Neural cell (in vitro differentiated cells): ENCODE data around the gene ATP5ME. TPM values are rescaled to one million over a fixed set of nuclear protein-coding genes. Genes with fewer than 3 reads are reported as not detected.

Experiments
- H2AFZ ChIP-seq: fragments of 200-600, 300-800 bp; sonication (generic), shearing (Covaris generic); 2 replicates; pipeline ENCODE4 v1.6.0; 2014; ENCODE audit warnings: low read depth, mild to moderate bottlenecking, antibody characterized with exemption, low read length, moderate library complexity
- H3F3A ChIP-seq: fragments of 200-600 bp; shearing (Covaris generic); 2 replicates; pipeline ENCODE4 v1.6.1; 2016; ENCODE audit warnings: mild to moderate bottlenecking, moderate library complexity, mixed read lengths, antibody characterized with exemption, low read length; ENCODE audit not compliant: insufficient read depth, poor library complexity, severe bottlenecking
- H3K27ac ChIP-seq: fragments of 200-600, 300-800 bp; sonication (generic), shearing (Covaris generic); 2 replicates; pipeline ENCODE4 v1.5.1; 2014; ENCODE audit warnings: mild to moderate bottlenecking, low read length, moderate library complexity
- H3K27me3 ChIP-seq: fragments of 300-800, 200-600 bp; sonication (generic), shearing (Covaris generic); 2 replicates; pipeline ENCODE4 v1.6.0; 2014; ENCODE audit warnings: mild to moderate bottlenecking, low read depth, low read length, moderate library complexity; ENCODE audit not compliant: insufficient read depth
- H3K36me3 ChIP-seq: fragments of 300-800, 200-600 bp; sonication (generic), shearing (Covaris generic); 2 replicates; pipeline ENCODE4 v1.5.1; 2014; ENCODE audit warnings: mild to moderate bottlenecking, antibody characterized with exemption, low read length, moderate library complexity; ENCODE audit not compliant: insufficient read depth
- H3K4me2 ChIP-seq: fragments of 300-800, 200-600 bp; sonication (generic), shearing (Covaris generic); 2 replicates; pipeline ENCODE4 v1.6.0; 2014; ENCODE audit warnings: mild to moderate bottlenecking, low read length
- H3K4me3 ChIP-seq: fragments of 300-800, 200-600 bp; sonication (generic), shearing (Covaris generic); 2 replicates; pipeline ENCODE4 v1.5.1; 2014; ENCODE audit warnings: mild to moderate bottlenecking, low read length, moderate library complexity
- H3K79me2 ChIP-seq: fragments of 200-600 bp; shearing (Covaris generic); replicated peaks from 2 replicates; pipeline ENCODE4 v1.6.0; 2014; ENCODE audit warnings: mild to moderate bottlenecking, low read length, moderate library complexity; ENCODE audit not compliant: insufficient read depth
- H3K9ac ChIP-seq: fragments of 300-800, 200-600 bp; sonication (generic), shearing (Covaris generic); 2 replicates; pipeline ENCODE4 v1.6.1; 2016; ENCODE audit warnings: mild to moderate bottlenecking, low read length, mixed read lengths
- H3K9me2 ChIP-seq: fragments of 200-600 bp; shearing (Covaris generic); 2 replicates; pipeline ENCODE4 v1.6.1; 2016; ENCODE audit warnings: mild to moderate bottlenecking, low read length, mixed read lengths; ENCODE audit not compliant: insufficient read depth
- H3K9me3 ChIP-seq: fragments of 200-600, 300-800 bp; sonication (generic), shearing (Covaris generic); 2 replicates; pipeline ENCODE4 v1.6.1; 2016; ENCODE audit warnings: mild to moderate bottlenecking, mixed run types, low read length, moderate library complexity, mixed read lengths
- H4K20me1 ChIP-seq: fragments of 200-600 bp; shearing (Covaris generic); 2 replicates; pipeline ENCODE4 v1.6.1; 2016; ENCODE audit warnings: mild to moderate bottlenecking, mixed run types; ENCODE audit not compliant: insufficient read depth
- CTCF ChIP-seq: fragments of 450-650 bp; IDR thresholded peaks from 2 replicates; pipeline ENCODE4 v1.5.1; 2014; ENCODE audit warnings: antibody characterized with exemption, mild to moderate bottlenecking, moderate library complexity; ENCODE audit not compliant: poor library complexity, severe bottlenecking
- EP300 ChIP-seq: fragments of 450-650 bp; conservative IDR thresholded peaks from 2 replicates; pipeline ENCODE4 v1.6.1; 2014; ENCODE audit warnings: antibody characterized with exemption, mild to moderate bottlenecking, moderate library complexity; ENCODE audit not compliant: poor library complexity, severe bottlenecking
- EZH2 ChIP-seq: fragments of 200-600, 300-800 bp; shearing (Covaris generic), sonication (generic); IDR thresholded peaks from 2 replicates; pipeline ENCODE4 v1.6.1; 2014; ENCODE audit warnings: antibody characterized with exemption, low read length, borderline replicate concordance, mild to moderate bottlenecking; ENCODE audit not compliant: insufficient read depth, poor library complexity, severe bottlenecking
- MXI1 ChIP-seq: fragments of 450-650 bp; conservative IDR thresholded peaks from 2 replicates; pipeline ENCODE4 v1.6.1; 2014; ENCODE audit warnings: antibody characterized with exemption, mild to moderate bottlenecking; ENCODE audit not compliant: poor library complexity, severe bottlenecking
- POLR2AphosphoS5 ChIP-seq: IDR thresholded peaks from 2 replicates; pipeline ENCODE4 v1.6.1; 2012
- RAD21 ChIP-seq: fragments of 450-650 bp; conservative IDR thresholded peaks from 2 replicates; pipeline ENCODE4 v1.6.1; 2014; ENCODE audit warnings: antibody characterized with exemption, mild to moderate bottlenecking, moderate library complexity
- REST ChIP-seq: IDR thresholded peaks from 2 replicates; pipeline ENCODE4 v1.6.1; 2012; ENCODE audit warnings: borderline replicate concordance
- SMC3 ChIP-seq: fragments of 450-650 bp; conservative IDR thresholded peaks from 2 replicates; pipeline ENCODE4 v1.6.1; 2014; ENCODE audit warnings: antibody characterized with exemption, mild to moderate bottlenecking, moderate library complexity; ENCODE audit not compliant: poor library complexity
- TAF1 ChIP-seq: IDR thresholded peaks from 2 replicates; pipeline ENCODE4 v1.6.1; 2012; ENCODE audit warnings: low read depth
- polyA plus RNA-seq: library from polyadenylated mRNA; depleted of rRNA; stranded (reverse); fragments of >200 nt; gene quantifications from 2 replicates; pipeline ENCODE4 v1.2.3, GENCODE V29; 2014

The ATP5ME gene
- polyA plus RNA-seq, 1 donor from 2014 or later, result 156 TPM

- Histone ChIP-seq H3K36me3 (no peaks in the 10 kb centered on the region), H3K9me3 (no peaks in the 10 kb centered on the region), H3K27ac (no peak overlapping the region), H3K9ac (no peak overlapping the region), H3K4me3 (no peak overlapping the region), H2AFZ (no peak overlapping the region), H3K79me2 (no peaks in the 10 kb centered on the region), H3F3A (no peaks in the 10 kb centered on the region), H3K27me3 (no peaks in the 10 kb centered on the region), H3K4me2 (no peak overlapping the region), H3K9me2 (no peaks in the 10 kb centered on the region), H4K20me1 (no peaks in the 10 kb centered on the region)
- no peak for TF ChIP-seq REST
- no peak for TF ChIP-seq RAD21
- no peak for TF ChIP-seq MXI1
- TF ChIP-seq CTCF, result no peak
- TF ChIP-seq EZH2, result no peak
- no peak for TF ChIP-seq EP300
- no peak for TF ChIP-seq TAF1
- no peak for TF ChIP-seq POLR2AphosphoS5
- TF ChIP-seq SMC3, result no peak
Measured at GRCh38 chr4:627347-628125, 46.5 kb downstream of the ATP5ME start.

- Histone ChIP-seq H3K9me3 (no peaks in the 10 kb centered on the region), H3K79me2 (no peaks in the 10 kb centered on the region), H3K9me2 (no peaks in the 10 kb centered on the region), H3K9ac (no peak overlapping the region), H4K20me1 (no peaks in the 10 kb centered on the region), H3K27me3 (no peaks in the 10 kb centered on the region), H2AFZ (no peak overlapping the region), H3K4me2 (no peak overlapping the region), H3K36me3 (no peaks in the 10 kb centered on the region), H3K27ac (no peak overlapping the region), H3F3A (no peaks in the 10 kb centered on the region), H3K4me3 (no peak overlapping the region)
- TF ChIP-seq CTCF (no peak), SMC3 (no peak), EP300 (no peak), REST (no peak)
Measured at GRCh38 chr4:626201-627091, 47.6 kb downstream of the ATP5ME start.
